Trophoblast cell (in vitro differentiated cells and primary cell): ENCODE results near the gene GPRIN1.

Experiments
- DNase-seq, 2 donors: peaks; one replicate each; pipeline ENCODE4 v3.0.0-alpha.2; 2016
- H2AFZ ChIP-seq: 2 replicates; pipeline ENCODE4 v1.6.1; 2013; ENCODE audit warnings: low read length, moderate library complexity, mild to moderate bottlenecking; ENCODE audit not compliant: insufficient read depth, poor library complexity
- H2AK5ac ChIP-seq: 2 replicates; pipeline ENCODE4 v1.6.1; 2013; ENCODE audit warnings: mild to moderate bottlenecking, low read length
- H2BK120ac ChIP-seq: 2 replicates; pipeline ENCODE4 v1.6.1; 2013; ENCODE audit warnings: low read length, mild to moderate bottlenecking, moderate library complexity; ENCODE audit not compliant: insufficient read depth, poor library complexity
- H2BK12ac ChIP-seq: 2 replicates; pipeline ENCODE4 v1.6.1; 2013; ENCODE audit warnings: mild to moderate bottlenecking, low read length, moderate library complexity
- H2BK5ac ChIP-seq: 2 replicates; pipeline ENCODE4 v1.6.1; 2013; ENCODE audit warnings: low read length, low read depth, moderate library complexity, mild to moderate bottlenecking; ENCODE audit not compliant: poor library complexity
- H3K14ac ChIP-seq: 2 replicates; pipeline ENCODE4 v1.6.1; 2013; ENCODE audit warnings: mild to moderate bottlenecking, low read length
- H3K18ac ChIP-seq: 2 replicates; pipeline ENCODE4 v1.6.1; 2013; ENCODE audit warnings: mild to moderate bottlenecking, low read length
- H3K23ac ChIP-seq: 2 replicates; pipeline ENCODE4 v1.6.1; 2013; ENCODE audit warnings: low read length
- H3K27ac ChIP-seq: 2 replicates; pipeline ENCODE4 v1.5.1; 2013; ENCODE audit warnings: low read depth, mild to moderate bottlenecking, inconsistent platforms, low read length, moderate library complexity
- H3K27me3 ChIP-seq: 2 replicates; pipeline ENCODE4 v1.6.1; 2013; ENCODE audit warnings: inconsistent platforms, mild to moderate bottlenecking, low read length, moderate library complexity; ENCODE audit not compliant: insufficient read depth
- H3K36me3 ChIP-seq, 2 experiments: 1 replicate in 1 of 2; 2 replicates in 1 of 2; pipeline ENCODE4 v1.6.1; 2013; ENCODE audit warnings: low read length in 2 of 2, mild to moderate bottlenecking in 2 of 2, moderate library complexity in 1 of 2; ENCODE audit not compliant: insufficient read depth in 2 of 2, control insufficient read depth in 1 of 2
- H3K4ac ChIP-seq: 2 replicates; pipeline ENCODE4 v1.6.1; 2013; ENCODE audit warnings: low read depth, mild to moderate bottlenecking, low read length, moderate library complexity
- H3K4me1 ChIP-seq, 2 experiments: 1 replicate in 1 of 2; 2 replicates in 1 of 2; pipeline ENCODE4 v1.6.1; 2013; ENCODE audit warnings: low read length in 2 of 2, mild to moderate bottlenecking in 2 of 2, moderate library complexity in 1 of 2; ENCODE audit not compliant: insufficient read depth in 2 of 2, control insufficient read depth in 1 of 2
- H3K4me2 ChIP-seq: 2 replicates; pipeline ENCODE4 v1.6.1; 2013; ENCODE audit warnings: inconsistent platforms, mild to moderate bottlenecking, low read length, moderate library complexity
- H3K4me3 ChIP-seq: 2 replicates; pipeline ENCODE4 v1.5.1; 2013; ENCODE audit warnings: mild to moderate bottlenecking, low read depth, low read length, inconsistent platforms
- H3K79me1 ChIP-seq: one replicate; pipeline ENCODE4 v1.6.1; 2013; ENCODE audit warnings: low read length
- H3K79me2 ChIP-seq: 2 replicates; pipeline ENCODE4 v1.6.1; 2013; ENCODE audit warnings: low read length, mild to moderate bottlenecking; ENCODE audit not compliant: control insufficient read depth, insufficient read depth, poor library complexity
- H3K9ac ChIP-seq: 2 replicates; pipeline ENCODE4 v1.6.1; 2013; ENCODE audit warnings: mild to moderate bottlenecking, low read length
- H3K9me3 ChIP-seq: 2 replicates; pipeline ENCODE4 v1.6.1; 2013; ENCODE audit warnings: low read depth, mild to moderate bottlenecking, control low read depth, inconsistent platforms, low read length; ENCODE audit not compliant: insufficient read depth
- H4K12ac ChIP-seq: 2 replicates; pipeline ENCODE4 v1.6.1; 2013; ENCODE audit warnings: low read depth, mild to moderate bottlenecking, low read length, moderate library complexity
- H4K8ac ChIP-seq: 2 replicates; pipeline ENCODE4 v1.6.1; 2013; ENCODE audit warnings: low read depth, mild to moderate bottlenecking, low read length, moderate library complexity
- H4K91ac ChIP-seq: one replicate; pipeline ENCODE4 v1.6.1; 2013; ENCODE audit warnings: low read depth, mild to moderate bottlenecking, low read length, moderate library complexity
- WGBS: extraction: QIAGEN DNeasy Blood & Tissue Kit; methylation state at CpG from one replicate; pipeline ENCODE4 v1.1.7; 2013; ENCODE audit warnings: missing lambda C conversion rate; ENCODE audit not compliant: insufficient read length, insufficient coverage; ENCODE audit errors: extremely low coverage; 5-methylcytosine and 5-hydroxymethylcytosine counted together

The GPRIN1 gene

GRCh38 chr5:176624938-176625337 is 15.0 kb upstream of the GPRIN1 start:
- no peak overlapping the region for H2BK12ac ChIP-seq
- no peak overlapping the region for H2AK5ac ChIP-seq
- no CpG with 5 or more reads among the region's 9 CpGs for WGBS

DNA sequence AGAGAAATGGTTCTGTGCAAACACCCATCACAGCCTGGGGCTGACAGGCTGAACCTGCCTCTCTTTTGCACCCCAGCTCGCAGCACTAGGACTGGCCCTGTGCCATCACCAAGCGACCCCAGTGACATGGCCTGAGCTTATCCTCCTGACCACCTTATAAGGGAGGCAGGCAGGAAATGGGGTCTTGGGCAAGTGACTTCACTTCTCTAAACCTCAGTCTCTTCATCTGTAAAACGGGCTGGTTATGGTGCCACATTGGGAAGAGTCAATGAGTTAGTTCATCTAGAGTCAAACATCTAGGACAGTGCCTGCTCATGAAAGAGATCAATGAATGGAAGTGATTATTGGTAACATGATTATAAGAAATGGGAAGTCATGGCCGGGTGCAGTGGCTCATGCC is 14.2 kb upstream of the GPRIN1 start:
- Histone ChIP-seq H3K79me1 (no peaks in the 10 kb centered on the region), H2BK5ac (no peak overlapping the region), H2BK12ac (no peak overlapping the region), H3K4me1 (no peaks in the 10 kb centered on the region), H2AFZ (no peak overlapping the region), H2BK120ac (no peak overlapping the region), H3K79me2 (no peaks in the 10 kb centered on the region), H3K4me3 (no peak overlapping the region), H3K9ac (no peak overlapping the region), H3K27me3 (peaks cover 27% of the 10 kb centered on the region), H4K12ac (no peak overlapping the region), H4K8ac (no peak overlapping the region), H3K14ac (no peak overlapping the region), H3K27ac (no peak overlapping the region), H3K4ac (no peak overlapping the region), H3K23ac (no peak overlapping the region), H2AK5ac (no peak overlapping the region), H3K9me3 (peaks cover 9% of the 10 kb centered on the region), H4K91ac (no peak overlapping the region), H3K36me3 (no peaks in the 10 kb centered on the region), H3K18ac (no peak overlapping the region), H3K4me2 (no peak overlapping the region)
- no CpG with 5 or more reads among the region's 4 CpGs for WGBS
- DNase-seq = no peak

More at GRCh38 chr5:176624938-176625337, 15.0 kb upstream of the GPRIN1 start:
- Histone ChIP-seq H3K79me2 (no peaks in the 10 kb centered on the region), H3K9ac (peak overlapping the region; percentile 12), H3K4me1 (peaks cover 0 to 3% of the 10 kb centered on the region in 2 experiments), H3K4me2 (no peak overlapping the region), H2BK5ac (no peak overlapping the region), H3K4ac (no peak overlapping the region), H4K8ac (no peak overlapping the region), H2AFZ (no peak overlapping the region), H3K23ac (no peak overlapping the region), H4K12ac (no peak overlapping the region), H3K79me1 (no peaks in the 10 kb centered on the region), H3K4me3 (no peak overlapping the region), H3K27ac (no peak overlapping the region), H2BK120ac (no peak overlapping the region), H3K18ac (no peak overlapping the region), H3K9me3 (peaks cover 6% of the 10 kb centered on the region), H3K14ac (no peak overlapping the region), H4K91ac (no peak overlapping the region), H3K36me3 (no peaks in the 10 kb centered on the region), H3K27me3 (peaks cover 27% of the 10 kb centered on the region)
- no peak for DNase-seq

DNA sequence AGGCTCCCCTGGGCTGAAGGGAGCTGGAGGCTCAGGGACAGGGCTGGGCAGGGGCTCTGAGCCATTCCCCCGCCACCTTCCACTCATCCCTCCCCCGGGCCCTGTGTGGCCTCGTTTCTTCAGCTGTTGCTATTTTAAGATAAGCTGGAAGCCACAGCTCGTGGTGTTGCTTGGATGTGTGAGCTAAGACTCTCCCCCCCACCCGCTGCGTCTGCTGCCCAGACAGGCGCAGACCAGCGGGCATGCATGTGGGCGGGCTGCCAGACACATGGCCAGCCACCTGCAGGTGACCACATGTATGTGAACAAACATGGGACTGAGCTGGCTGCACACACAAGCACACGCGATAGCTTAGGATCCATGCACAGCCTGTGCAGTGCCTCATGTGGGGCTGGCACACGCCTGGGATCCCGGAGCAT is 11.7 kb upstream of the GPRIN1 start:
- Histone ChIP-seq H2BK120ac (no peak overlapping the region), H4K12ac (no peak overlapping the region), H3K79me1 (no peaks in the 10 kb centered on the region), H4K91ac (no peak overlapping the region), H3K27me3 (peaks cover 30% of the 10 kb centered on the region), H3K14ac (no peak overlapping the region), H3K79me2 (no peaks in the 10 kb centered on the region), H3K4me3 (peak overlapping the region; percentile 42), H3K9ac (no peak overlapping the region), H3K4ac (no peak overlapping the region), H2AFZ (no peak overlapping the region), H3K4me1 (no peaks in the 10 kb centered on the region), H3K23ac (no peak overlapping the region), H4K8ac (no peak overlapping the region), H2AK5ac (no peak overlapping the region), H3K4me2 (no peak overlapping the region), H3K18ac (no peak overlapping the region), H2BK12ac (no peak overlapping the region), H3K9me3 (peaks cover 18% of the 10 kb centered on the region), H3K27ac (no peak overlapping the region), H3K36me3 (no peaks in the 10 kb centered on the region), H2BK5ac (no peak overlapping the region)
- WGBS = no CpG with 5 or more reads among the region's 13 CpGs
- peak; percentile 32 to 42 for DNase-seq

DNA sequence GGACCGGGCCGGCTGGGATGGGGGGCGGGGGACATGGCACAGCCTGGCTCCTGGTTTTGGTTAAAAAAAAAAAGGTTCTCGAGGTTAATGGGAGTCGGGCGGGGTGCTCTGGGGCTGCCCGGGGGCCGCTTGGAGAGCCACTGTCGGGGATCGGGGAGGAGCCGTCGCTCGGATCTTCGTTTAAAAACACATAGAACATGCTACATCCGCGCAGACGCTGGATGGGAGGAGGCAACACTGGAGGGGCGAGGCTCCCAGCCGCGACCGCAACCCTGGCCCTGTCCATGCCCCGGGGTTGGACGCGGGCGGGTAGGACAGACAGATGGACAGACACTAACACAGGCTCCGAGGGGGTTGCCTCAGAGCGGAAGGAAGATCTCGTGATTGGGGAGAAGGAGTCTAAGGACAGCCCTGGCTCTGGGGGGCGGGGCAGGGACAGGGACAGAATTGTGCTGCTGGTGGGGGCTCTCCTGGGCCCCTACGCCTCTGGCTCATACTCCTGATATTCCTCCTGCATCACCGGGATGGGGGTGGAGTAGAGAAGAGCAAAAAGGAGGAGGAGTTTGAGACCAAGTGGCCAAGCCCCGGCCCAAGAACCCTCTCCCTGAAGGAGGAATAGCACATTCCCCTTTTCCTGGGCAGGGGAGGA is 10.5 kb upstream of the GPRIN1 start:
- no peak overlapping the region for H2BK5ac ChIP-seq
- no peak overlapping the region for H3K18ac ChIP-seq
- no peaks in the 10 kb centered on the region for H3K36me3 ChIP-seq
- H2BK120ac ChIP-seq = no peak overlapping the region
- H2AFZ ChIP-seq = no peak overlapping the region
- no peak overlapping the region for H3K27ac ChIP-seq
- peaks cover 30% of the 10 kb centered on the region for H3K27me3 ChIP-seq
- no CpG with 5 or more reads among the region's 32 CpGs for WGBS
- H2AK5ac ChIP-seq = no peak overlapping the region
- H3K14ac ChIP-seq = no peak overlapping the region
- no peak overlapping the region for H4K12ac ChIP-seq
- no peak overlapping the region for H3K4ac ChIP-seq
- no peak overlapping the region for H4K8ac ChIP-seq
- H3K9me3 ChIP-seq = peaks cover 18% of the 10 kb centered on the region
- H2BK12ac ChIP-seq = no peak overlapping the region
- no peak overlapping the region for H4K91ac ChIP-seq
- no peak overlapping the region for H3K23ac ChIP-seq
- peak in 1 of 2 donors; percentile 4 for DNase-seq
- peak overlapping the region; percentile 22 for H3K4me2 ChIP-seq
- H3K4me1 ChIP-seq = no peaks in the 10 kb centered on the region
- H3K4me3 ChIP-seq = no peak overlapping the region
- H3K9ac ChIP-seq = no peak overlapping the region
- no peaks in the 10 kb centered on the region for H3K79me1 ChIP-seq
- no peaks in the 10 kb centered on the region for H3K79me2 ChIP-seq
